ENCODE data around the gene UNC5CL.

The UNC5CL gene

DNA sequence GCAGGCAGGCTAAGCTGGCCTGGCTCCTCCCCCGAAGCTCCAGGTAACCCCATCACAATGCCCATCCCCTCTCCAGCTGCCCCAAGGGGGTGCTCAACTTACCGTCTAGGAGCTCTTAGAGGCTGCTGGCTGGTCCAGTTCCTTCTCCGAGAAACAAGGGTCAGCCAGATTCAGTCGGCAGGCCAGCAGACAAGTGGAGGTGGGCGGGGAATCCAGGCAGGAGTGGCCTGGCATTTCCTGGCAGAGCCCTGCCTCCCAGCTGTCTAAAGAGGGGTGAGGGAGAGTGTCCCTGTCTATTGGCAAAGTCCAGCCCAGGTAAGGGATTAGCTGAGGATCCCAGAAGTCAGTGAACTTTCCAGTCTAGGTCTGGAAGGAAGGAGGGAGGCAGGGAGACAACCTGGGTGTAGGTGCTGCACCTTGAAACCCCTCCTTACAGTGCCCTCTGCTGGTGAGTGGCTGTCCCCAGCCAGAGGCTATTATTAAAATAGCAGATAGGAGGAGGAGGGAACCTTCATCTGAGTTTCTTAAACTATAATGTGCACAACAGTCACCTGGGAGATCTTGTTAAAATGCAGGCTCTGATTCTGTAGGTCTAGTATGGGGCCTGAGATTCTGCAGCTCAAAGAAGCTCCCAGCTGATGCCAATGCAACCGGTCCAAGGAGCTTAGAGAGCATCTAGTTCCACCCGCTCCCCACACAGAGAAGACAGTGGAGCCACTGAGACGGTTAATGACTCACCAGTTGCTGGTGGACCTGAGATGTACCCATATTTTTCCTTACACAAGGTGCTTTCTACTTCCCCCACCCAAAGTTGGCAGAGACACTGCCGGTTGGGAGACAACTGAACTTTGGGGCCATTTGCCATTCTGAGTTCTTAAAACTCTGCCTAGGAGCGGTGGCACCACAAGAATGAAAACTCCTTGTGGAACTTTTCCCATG is at the start of gene UNC5CL:
TSS of gene UNC5CL (minus strand) at position 162 of the 939 bp plus-strand sequence. CDS start 4,147 bp downstream, outside the sequence.
- DNase-seq = peak; percentile 22

DNA sequence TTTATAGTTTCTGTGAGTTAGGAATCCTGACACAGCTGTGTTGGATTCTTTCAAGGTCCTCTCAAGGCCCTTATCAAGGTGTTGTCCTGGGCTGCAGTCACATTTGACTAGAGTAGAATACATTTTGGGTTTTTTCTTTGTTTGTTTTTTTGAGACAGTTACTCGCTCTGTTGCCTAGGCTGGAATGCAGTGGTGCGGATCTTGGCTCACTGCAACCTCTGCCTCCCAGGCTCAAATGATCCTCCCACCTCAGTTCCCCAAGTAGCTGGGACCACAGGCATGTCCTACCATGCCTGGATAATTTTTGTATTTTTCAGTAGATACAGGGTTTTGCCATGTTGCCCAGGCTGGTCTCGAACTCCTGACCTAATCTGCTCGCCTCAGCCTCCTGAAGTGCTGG is 49.4 kb upstream of the UNC5CL start:
- no peak for DNase-seq

DNA sequence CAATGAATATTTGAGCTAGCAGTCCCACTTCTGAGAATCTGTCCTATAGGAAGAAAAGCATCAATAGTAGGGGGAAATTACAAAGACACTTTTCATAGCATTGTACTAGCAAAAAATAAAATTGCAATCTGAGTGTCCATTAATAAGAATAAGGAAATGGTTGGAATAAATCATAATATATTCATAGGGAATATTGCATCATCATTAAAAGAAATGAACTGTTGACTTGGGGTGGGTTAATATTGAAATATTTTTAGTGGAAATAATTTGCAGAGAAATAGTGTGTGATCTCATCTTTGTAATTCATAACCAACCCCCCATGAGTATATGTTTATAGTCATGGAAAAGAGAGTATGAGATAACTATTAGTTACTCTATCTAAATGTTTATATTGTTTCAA is 46.2 kb upstream of the UNC5CL start:
- DNase-seq = no peak

- no peak for DNase-seq
These were observed 44.1 kb upstream of the UNC5CL start for GRCh38 chr6:41083072-41083471.

DNA sequence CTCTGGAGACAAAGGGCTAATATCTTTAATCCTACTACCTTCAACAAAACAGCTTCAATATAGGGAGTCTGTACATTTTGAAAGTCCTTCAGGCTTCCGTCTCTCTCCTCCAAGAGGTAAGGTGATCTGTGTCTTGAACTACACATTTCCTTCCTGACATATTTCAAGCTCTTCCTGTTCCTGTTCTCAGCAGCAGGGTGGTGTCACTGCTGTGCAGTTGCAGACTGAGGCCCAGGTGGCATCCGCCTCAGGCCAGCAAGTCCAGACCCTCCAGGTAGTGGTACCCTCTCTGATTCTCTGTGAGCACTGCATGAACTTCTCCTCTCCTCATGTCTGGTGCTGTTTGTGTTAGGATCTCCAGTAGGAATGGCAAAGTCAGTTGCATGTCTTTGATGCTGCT is 41.6 kb upstream of the UNC5CL start:
- no peak for DNase-seq

- no peak for DNase-seq
These were observed 40.1 kb upstream of the UNC5CL start for GRCh38 chr6:41079080-41079479.

GRCh38 chr6:41078101-41078500 is 39.1 kb upstream of the UNC5CL start:
- DNase-seq = no peak

DNA sequence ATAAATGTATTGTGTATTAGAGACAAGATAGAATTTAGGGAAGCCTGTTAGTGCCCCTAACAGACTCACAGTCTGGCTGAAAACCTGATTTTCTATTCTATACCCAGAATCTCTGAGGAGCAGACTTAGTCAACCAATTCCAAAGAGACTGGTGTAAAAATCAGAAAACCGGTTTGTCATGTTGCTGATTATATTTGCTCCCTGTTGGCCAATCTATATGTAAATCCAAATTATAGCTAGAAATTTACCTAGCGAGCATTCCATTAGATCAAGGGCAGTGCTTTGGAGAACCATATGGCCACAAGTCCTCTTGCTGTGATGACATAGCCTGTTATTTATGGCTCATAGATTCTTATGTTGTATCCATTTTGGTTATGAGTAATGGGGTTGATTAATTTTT is 38.5 kb upstream of the UNC5CL start:
- DNase-seq = no peak

DNA sequence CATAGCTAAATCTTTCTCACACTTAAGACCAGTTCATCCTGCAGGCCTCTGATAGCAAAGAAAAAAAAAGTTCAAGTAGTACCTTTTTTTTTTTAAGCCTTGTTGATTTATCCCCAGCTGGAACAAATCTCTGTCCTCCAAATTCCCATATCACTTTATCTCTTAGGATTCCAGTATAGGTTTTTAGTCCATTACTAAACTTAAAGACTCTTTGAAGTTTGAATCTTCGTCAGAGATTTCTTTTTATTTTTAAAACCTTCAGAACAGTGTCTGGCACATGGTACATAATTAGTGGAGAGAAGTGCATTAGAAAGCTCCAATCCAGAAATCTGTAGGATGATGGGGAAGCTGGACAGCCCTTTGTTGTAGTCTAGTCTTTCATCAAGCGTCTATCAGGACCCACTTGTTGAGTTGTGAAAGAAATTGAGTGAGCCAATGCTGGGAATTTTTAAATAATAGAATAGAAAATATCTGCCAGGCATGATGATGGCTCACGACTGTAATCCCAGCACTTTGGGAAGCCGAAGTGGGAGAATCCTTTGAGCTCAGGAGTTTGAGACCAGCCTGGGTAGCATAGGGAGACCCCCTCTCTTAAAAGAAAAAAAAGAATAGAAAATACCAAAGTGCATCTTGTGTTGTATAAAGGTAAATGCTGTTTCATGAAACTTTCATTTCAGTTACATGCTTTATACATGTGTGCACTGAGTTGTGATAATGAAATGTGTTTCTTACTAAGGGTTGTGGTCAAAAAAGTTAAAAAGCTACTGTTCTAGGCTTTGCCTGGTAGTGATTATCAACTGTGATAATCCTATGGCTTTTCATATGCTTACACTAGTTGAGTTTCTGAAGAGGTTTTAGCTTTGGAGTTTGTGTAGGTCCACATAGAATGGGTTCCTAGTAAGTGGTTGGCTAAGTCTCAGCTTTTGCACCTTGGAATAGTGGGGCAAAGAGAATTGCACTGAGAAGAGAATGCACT is 36.9 kb upstream of the UNC5CL start:
- DNase-seq = no peak

- DNase-seq = no peak
These were observed 35.8 kb upstream of the UNC5CL start for GRCh38 chr6:41074692-41075436.

- DNase-seq = no peak
These were observed 35.1 kb upstream of the UNC5CL start for GRCh38 chr6:41073968-41074691.

GRCh38 chr6:41073203-41073967 is 34.4 kb upstream of the UNC5CL start:
- DNase-seq = peak; percentile 52

DNA sequence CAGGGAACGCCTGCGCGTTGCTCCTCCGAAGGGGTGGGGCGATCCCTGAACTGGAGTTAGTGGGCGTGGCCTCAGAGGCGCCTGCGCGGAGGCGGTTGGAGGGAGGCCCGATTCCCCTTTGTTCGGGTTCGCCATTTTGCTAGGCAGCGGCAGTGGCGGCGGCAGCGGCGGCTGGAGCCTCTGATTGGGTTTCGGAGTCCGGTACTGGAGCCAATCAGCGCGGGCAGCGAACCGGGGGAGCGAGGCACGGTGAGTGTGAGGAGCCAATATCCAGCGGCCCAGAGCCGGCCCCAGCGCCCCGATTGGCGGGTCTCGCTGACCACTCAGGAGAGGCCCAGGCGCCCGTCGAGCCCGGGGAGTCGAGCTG is 33.8 kb upstream of the UNC5CL start, which contains the start of gene NFYA:
TSS of gene NFYA (plus strand) at position 139 of the 367 bp plus-strand sequence. CDS start 6,116 bp downstream, outside the sequence.
- DNase-seq = no peak

- peak; percentile 99 for DNase-seq
These were observed 33.2 kb upstream of the UNC5CL start, which contains the start of gene OARD1 for GRCh38 chr6:41071923-41072835. Gene OARD1, minus strand, starts transcription at chr6:41072356. Its CDS starts 722 bp downstream, at chr6:41071634.

DNA sequence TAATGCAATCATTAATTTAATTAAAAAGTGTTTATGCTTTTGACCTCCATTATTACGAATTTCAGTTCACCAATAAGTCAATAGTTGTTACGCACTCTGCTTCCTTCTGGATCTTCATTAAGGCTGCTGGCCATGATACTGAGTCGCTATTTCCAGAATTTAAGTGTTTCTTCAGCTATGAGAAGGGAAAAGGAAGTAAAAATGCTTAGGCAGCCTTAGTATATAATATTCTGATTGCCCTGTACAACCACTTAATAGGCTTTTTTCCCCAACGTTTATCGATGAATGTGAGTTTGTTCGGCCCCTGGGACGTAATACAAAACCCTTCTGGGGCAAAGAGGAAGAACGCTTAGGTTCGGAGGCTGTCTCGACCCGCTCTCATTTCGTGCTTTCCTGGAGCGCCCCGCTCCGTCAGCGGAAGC is 32.5 kb upstream of the UNC5CL start:
- peak; percentile 63 for DNase-seq

GRCh38 chr6:41066867-41067304 is 27.9 kb upstream of the UNC5CL start:
- DNase-seq = peak; percentile 18

- no peak for DNase-seq
These were observed 26.6 kb upstream of the UNC5CL start for GRCh38 chr6:41065550-41066026.

GRCh38 chr6:41064841-41065240 is 25.8 kb upstream of the UNC5CL start:
- DNase-seq = no peak

DNA sequence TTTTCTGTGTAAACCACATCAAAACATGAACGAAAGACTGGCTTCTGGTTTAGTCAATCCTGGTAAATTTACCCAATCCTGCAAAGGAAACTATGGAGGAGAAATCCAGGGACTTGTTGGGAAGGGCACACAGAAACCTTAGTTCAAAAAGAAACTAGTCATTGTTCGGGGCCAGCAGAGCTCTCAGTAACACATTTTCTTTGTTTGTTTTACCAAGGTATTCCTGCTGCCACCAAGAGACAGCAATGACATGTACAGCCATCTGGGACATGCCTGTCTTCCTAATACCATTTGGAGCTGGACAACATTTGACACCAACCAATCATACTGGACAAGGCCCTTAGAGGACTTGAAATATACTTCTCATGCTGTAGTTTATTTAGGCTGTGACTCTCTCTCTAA is 24.9 kb upstream of the UNC5CL start:
- no peak for DNase-seq

DNA sequence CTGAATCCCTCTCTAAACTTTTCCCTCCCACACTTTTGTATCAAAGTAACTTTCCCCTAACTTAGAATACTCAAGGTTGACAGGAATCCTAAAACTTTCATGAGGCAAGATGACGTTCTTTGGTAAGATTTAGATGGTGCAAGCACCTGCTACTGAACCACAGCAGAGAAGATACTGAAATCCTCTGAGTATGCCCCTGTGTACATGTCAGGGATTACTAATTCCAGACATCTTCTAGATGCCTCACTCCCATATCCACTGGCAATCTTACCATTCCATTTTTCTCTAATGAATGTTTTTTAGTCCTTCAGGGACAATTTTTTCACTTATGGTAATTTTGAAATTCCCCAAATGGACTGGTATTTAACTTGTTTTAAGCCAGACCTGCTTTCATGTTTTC is 23.0 kb upstream of the UNC5CL start:
- no peak for DNase-seq
